AG10803 (cell line): ENCODE data around the gene GPR39.

ENCODE experiments used
- DNase-seq: peaks from one replicate; pipeline ENCODE4 v3.0.0; 2010; ENCODE audit warnings: low read depth
- H3K4me3 ChIP-seq: 2 replicates; pipeline ENCODE4 v1.5.1; 2011; ENCODE audit warnings: mild to moderate bottlenecking, low read length, control low read depth
- TF ChIP-seq, protein P1 (sequence below): conservative IDR thresholded peaks from 2 replicates; pipeline ENCODE4 v1.5.1; 2011; ENCODE audit warnings: mild to moderate bottlenecking, low read length, control low read depth, inconsistent platforms

The GPR39 gene

DNA sequence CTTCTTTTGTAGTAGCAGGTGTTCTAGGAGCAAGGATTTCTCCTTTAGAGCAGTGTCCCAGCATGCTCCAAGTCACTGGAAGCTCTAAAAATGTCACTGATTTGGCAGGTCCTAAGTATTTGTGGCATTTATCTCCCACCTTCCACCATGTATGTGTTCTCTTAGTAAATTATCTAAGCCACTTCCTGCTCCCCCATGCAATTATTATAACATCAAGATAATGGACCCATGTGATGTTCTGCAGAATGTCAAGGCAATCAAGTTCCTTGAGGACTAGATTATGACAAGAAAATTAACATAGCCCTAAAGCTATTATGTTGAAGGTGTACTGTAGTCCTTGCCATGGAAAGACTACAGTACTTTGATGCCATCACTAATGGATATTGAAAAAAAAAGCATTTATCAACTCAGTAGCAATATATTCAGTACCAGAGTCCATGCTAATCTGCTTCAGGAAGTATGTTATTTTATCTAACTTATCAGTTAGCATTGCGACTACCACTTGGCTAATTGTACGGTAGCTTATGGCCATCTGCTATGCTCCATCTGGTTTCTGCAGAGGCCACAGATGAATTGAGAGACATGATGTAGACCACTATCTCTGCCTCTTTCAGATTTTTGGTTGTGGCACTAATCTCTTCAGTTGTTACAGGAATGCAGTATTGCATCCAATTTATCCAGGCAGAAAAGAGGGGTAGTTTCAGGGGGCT is 56.7 kb downstream of the GPR39 start:
- H3K4me3 ChIP-seq: no peak overlapping the region
- TF ChIP-seq, protein P1, sequence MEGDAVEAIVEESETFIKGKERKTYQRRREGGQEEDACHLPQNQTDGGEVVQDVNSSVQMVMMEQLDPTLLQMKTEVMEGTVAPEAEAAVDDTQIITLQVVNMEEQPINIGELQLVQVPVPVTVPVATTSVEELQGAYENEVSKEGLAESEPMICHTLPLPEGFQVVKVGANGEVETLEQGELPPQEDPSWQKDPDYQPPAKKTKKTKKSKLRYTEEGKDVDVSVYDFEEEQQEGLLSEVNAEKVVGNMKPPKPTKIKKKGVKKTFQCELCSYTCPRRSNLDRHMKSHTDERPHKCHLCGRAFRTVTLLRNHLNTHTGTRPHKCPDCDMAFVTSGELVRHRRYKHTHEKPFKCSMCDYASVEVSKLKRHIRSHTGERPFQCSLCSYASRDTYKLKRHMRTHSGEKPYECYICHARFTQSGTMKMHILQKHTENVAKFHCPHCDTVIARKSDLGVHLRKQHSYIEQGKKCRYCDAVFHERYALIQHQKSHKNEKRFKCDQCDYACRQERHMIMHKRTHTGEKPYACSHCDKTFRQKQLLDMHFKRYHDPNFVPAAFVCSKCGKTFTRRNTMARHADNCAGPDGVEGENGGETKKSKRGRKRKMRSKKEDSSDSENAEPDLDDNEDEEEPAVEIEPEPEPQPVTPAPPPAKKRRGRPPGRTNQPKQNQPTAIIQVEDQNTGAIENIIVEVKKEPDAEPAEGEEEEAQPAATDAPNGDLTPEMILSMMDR: no peak
- no peak for DNase-seq

DNA sequence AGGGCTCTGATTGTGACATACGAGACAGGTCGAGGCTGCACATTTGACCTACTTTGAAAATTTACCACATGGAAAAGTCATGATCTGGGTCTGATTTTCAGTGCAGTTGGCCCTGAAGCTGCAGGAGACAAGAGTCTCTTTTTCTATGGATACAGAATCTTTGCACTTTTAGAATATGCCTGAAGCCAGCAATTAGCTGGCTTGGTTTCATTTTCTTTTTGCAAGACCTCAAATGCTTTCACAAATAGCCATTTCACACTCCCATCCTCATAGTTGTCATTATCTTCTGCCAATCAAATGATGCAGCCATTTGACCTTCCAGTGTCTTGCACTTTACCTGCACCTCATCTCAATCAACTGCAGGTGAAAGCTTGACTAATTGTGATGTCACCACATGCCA is 59.0 kb downstream of the GPR39 start:
- TF ChIP-seq, protein P1: no peak
- no peak overlapping the region for H3K4me3 ChIP-seq
- no peak for DNase-seq

DNA sequence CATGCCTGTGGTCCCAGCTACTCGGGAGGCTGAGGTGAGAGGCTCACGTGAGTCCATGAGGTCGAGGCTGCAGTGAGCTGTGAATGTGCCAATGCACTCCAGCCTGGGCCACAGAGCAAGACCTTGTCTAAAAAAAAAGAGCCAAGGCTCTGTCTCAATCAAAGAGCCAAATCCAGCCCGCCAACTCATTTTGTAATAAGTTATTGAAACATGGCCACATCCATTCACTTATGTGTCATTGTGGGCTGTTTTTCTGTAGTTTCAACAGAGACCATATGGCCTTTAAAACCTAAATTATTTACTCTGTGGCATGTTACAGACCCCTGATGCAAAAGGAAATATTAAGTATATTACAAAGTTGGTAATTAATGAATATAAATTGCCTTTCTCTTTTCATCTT is 60.8 kb downstream of the GPR39 start:
- H3K4me3 ChIP-seq: no peak overlapping the region
- TF ChIP-seq, protein P1: no peak
- DNase-seq: peak; percentile 82

DNA sequence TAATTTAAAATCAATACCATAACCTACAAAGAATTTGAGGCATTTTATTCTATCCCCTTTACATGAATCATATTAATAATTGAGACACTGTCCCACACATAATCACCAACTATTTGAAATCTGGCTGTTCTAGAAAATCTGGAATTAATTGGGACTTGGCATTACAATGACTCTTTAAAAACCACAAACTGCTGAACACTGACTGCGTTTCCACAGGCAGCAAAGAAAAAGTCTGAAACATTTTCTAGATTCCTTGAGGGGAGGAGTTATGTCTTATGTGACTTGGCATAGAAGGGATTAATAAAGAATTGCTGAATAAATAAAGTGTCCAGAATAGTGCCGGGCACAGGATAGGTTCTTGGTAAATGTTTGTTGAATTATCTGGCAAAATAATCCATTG is 61.4 kb downstream of the GPR39 start:
- TF ChIP-seq, protein P1: no peak
- H3K4me3 ChIP-seq: no peak overlapping the region
- DNase-seq: peak; percentile 95

DNA sequence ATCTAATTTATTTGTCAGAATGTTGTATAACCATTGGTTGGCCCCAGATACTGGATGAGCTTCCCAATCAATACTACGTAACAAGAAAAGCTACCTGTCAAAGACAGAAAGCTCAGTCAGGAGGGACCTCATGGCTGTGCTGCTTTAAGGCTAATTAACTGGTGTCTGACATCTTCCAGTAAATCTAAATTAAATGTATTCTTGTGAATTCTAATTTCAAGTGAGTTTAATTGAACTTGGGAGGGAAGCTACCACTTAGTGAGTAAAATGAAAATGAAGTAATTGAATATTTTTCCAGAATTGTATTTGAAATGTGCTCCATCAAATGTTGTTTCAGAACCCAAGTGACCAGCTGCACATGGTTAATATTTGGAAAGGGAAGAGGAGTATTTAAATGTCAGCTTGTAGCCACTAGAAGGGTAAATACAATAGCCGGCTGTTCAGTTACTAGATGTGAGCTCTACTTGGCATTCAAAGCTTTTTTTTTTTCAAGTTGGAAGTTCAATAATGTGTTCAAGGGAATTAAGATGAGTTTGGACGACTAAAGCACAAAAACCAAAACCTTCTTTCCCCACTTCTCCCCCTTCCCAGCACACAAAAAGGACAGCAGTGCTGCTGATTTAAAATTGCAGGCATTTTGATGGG is 62.0 kb downstream of the GPR39 start:
- no peak overlapping the region for H3K4me3 ChIP-seq
- peak; percentile 40 for DNase-seq
- TF ChIP-seq, protein P1: no peak

DNA sequence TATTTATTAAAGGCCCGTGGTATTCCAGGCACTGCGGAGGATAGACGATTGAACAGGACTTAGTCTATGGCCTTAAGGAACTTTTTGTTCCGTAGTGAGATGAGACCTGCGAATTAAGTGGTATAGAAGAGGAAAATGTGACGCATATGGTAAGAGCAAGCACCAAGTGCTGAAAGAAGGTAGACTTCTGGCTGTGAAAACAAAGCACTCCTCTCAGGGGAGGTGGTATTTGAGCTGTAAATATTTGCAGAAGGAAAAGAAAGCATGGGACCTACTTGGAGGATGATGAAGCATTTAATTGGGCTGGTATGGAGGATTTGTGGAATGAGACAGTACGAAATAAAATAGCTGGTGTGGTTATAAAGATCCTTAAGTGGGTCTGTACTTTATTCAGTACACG is 62.5 kb downstream of the GPR39 start:
- TF ChIP-seq, protein P1: no peak
- DNase-seq: no peak
- no peak overlapping the region for H3K4me3 ChIP-seq

DNA sequence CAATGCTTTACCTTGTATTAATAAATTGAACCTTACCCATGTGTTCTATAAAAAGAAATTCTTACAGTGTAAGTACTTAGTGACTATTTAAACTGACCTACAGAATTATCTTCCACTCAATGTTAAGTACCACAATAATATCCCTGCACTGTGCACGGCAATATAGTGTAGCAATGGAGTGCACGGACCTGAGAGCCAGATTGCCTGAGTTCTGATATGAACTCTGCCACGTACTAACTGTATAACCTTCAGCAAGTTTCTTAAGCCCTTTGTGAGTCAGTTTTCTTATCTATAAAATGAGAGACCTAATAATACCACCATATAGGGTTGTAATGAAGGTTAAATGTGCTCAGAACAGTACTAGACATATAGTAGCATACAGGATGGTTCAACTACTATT is 66.2 kb downstream of the GPR39 start:
- TF ChIP-seq, protein P1: no peak
- no peak for DNase-seq
- no peak overlapping the region for H3K4me3 ChIP-seq
